Left ventricle myocardium inferior (tissue), 1 donor: ENCODE measurements around the gene LRRC3C. TPM values are rescaled to one million over a fixed set of nuclear protein-coding genes. Genes with fewer than 3 reads are reported as not detected.

ENCODE experiments used
- total RNA-seq: library from RNA; stranded (reverse); fragmentation: NEBNext Ultra II Directional; extraction: Animal tissue kit (Norgen Biotek cat#: 25700); gene quantifications from one replicate; pipeline ENCODE4 v1.2.1, GENCODE V29; 2021
- donor health status: DM: no; HTN: yes; CAD: no; lungs with severe emphysema.

LRRC3C gene
- total RNA-seq, 1 donor from 2014 or later = not detected

Other genes with a start within 250 kb of the LRRC3C start
- gene PGAP3, start 239.7 kb upstream of the LRRC3C start, total RNA-seq = 10.7 TPM
- gene ERBB2, start 227.7 kb upstream of the LRRC3C start, total RNA-seq = 61.0 TPM
- gene MIEN1, start 197.2 kb upstream of the LRRC3C start, total RNA-seq = 57.1 TPM
- gene GRB7, start 189.8 kb upstream of the LRRC3C start, total RNA-seq = 1.1 TPM
- gene IKZF3, start 63.4 kb upstream of the LRRC3C start, total RNA-seq = 0.16 TPM
- gene ZPBP2, start 59.5 kb upstream of the LRRC3C start, total RNA-seq = not detected
- gene GSDMB, start 9.1 kb upstream of the LRRC3C start, total RNA-seq = 2.8 TPM
- gene ORMDL3, start 131 bp upstream of the LRRC3C start, total RNA-seq = 44.7 TPM
- 0.66 TPM for gene GSDMA, start 35.3 kb downstream of the LRRC3C start, total RNA-seq
- gene PSMD3, start 53.1 kb downstream of the LRRC3C start, total RNA-seq = 86.7 TPM
- not detected for gene CSF3, start 87.7 kb downstream of the LRRC3C start, total RNA-seq
- 58.2 TPM for gene MED24, start 126.7 kb downstream of the LRRC3C start, total RNA-seq
- gene THRA, start 135.2 kb downstream of the LRRC3C start, total RNA-seq = 78.3 TPM
- 19.1 TPM for gene NR1D1, start 172.9 kb downstream of the LRRC3C start, total RNA-seq
- gene MSL1, start 194.2 kb downstream of the LRRC3C start, total RNA-seq = 39.8 TPM
- gene CASC3, start 212.8 kb downstream of the LRRC3C start, total RNA-seq = 44.0 TPM
- gene RAPGEFL1, start 249.7 kb downstream of the LRRC3C start, total RNA-seq = 3.7 TPM